Measurements from ENCODE around the gene WWC1. TPM values are rescaled to one million over a fixed set of nuclear protein-coding genes. Genes with fewer than 3 reads are reported as not detected.

Gene WWC1
- total RNA-seq, 1 experiment from 2014 or later = 52.6 TPM

DNA sequence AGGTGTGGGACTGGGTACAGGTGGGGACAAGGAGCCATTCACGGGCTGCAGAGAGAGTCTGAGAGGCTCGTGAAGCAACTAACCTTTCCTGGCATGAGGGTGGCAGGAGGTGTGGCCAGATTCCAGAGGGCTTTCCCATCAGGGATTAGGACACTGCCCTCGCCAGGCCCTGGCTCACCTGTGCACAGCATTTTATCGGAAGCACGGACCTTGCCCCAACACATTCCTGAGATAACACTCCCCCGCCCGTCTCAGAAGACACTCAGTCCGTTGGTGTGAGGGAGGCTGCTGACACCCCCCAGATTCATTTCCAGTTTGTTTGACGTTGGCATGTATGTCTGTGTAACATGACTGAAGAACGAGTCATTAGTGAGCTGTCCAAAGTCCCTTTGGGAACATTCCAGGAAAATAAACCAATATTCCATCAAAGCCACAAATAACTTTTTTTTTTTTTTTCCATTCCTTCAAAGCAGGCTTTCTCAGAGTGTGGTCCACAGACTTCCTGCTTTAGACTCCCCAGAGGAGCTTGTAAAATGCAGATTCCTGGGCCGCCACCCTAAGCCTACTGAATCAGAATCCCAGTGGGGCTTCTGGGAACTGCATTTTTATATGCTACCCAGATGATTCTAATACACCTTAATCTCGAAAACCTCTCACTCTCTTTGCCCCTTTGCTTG is 23.4 kb downstream of the WWC1 start:
- peak overlapping the region; percentile 63 for H3K27ac ChIP-seq (ENCODE audit: low read depth, low read length)
- ChIA-PET CTCF (interaction anchor here (0.8 to 2.0 kb wide), 4 partner anchors 10 to 22 kb away, joined by 3 to 6 read pairs (median 4); no protein-coding TSS in a partner anchor), POLR2A (interaction anchor here (1.4 kb wide), 1 partner anchor 10 kb away, joined by 4 read pairs; no protein-coding TSS in a partner anchor), RAD21 (ENCODE audit: low non-redundant PET in 1 of 2, low total read pairs in 2 of 2, uncharacterized antibody in 2 of 2, unreplicated experiment in 2 of 2) (no interaction called here)
- DNase-seq (ENCODE audit: low read depth, low spot score) (peak; percentile 86), ATAC-seq (peak; percentile 83)
- peak overlapping the region in 1 of 2 experiments; percentile 37; a peak in 3 of 4 replicates for H3K4me3 ChIP-seq (replicated peaks in 1 of 2; ENCODE audit: low read depth in 1 of 2, low read length in 2 of 2)
- intact Hi-C loops (cut with micrococcal nuclease) = loop anchor here (1.0 kb wide), 1 partner anchor 13 kb away; no protein-coding TSS in a partner anchor
- peak overlapping the region; percentile 55 for H3K9ac ChIP-seq (ENCODE audit: low read length)
- no peak overlapping the region for H2AFZ ChIP-seq (ENCODE audit: low read depth, low read length, poor library complexity, severe bottlenecking)
- no peaks in the 10 kb centered on the region for H4K20me1 ChIP-seq (ENCODE audit: insufficient read depth)
- H3K27me3 ChIP-seq (ENCODE audit: insufficient read depth, low read length) = no peaks in the 10 kb centered on the region
- peak overlapping the region; percentile 80 for H3K4me2 ChIP-seq (ENCODE audit: low read length)
- no peaks in the 10 kb centered on the region for H3K9me2 ChIP-seq (ENCODE audit: insufficient read depth)
- H3K36me3 ChIP-seq (ENCODE audit: control insufficient read depth in 1 of 2, insufficient read depth in 2 of 2, low read length in 2 of 2) = no peaks in the 10 kb centered on the region
- BruUV-seq (replicated peaks) = no TSS peak
- H3K4me1 ChIP-seq (ENCODE audit: control insufficient read depth in 1 of 2, insufficient read depth in 2 of 2, low read length in 2 of 2) = peaks cover 69 to 80% of the 10 kb centered on the region in 2 experiments
- peak; percentile 78 for TF ChIP-seq FOSL1 (IDR thresholded peaks at IDR 0.05; ENCODE audit: low read depth)
- TF ChIP-seq EZH2phosphoT487 (IDR thresholded peaks at IDR 0.05; ENCODE audit: borderline replicate concordance) = no peak
- TF ChIP-seq, protein P1, sequence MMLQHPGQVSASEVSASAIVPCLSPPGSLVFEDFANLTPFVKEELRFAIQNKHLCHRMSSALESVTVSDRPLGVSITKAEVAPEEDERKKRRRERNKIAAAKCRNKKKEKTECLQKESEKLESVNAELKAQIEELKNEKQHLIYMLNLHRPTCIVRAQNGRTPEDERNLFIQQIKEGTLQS (IDR thresholded peaks at IDR 0.05) = no peak
- TF ChIP-seq, protein P2, sequence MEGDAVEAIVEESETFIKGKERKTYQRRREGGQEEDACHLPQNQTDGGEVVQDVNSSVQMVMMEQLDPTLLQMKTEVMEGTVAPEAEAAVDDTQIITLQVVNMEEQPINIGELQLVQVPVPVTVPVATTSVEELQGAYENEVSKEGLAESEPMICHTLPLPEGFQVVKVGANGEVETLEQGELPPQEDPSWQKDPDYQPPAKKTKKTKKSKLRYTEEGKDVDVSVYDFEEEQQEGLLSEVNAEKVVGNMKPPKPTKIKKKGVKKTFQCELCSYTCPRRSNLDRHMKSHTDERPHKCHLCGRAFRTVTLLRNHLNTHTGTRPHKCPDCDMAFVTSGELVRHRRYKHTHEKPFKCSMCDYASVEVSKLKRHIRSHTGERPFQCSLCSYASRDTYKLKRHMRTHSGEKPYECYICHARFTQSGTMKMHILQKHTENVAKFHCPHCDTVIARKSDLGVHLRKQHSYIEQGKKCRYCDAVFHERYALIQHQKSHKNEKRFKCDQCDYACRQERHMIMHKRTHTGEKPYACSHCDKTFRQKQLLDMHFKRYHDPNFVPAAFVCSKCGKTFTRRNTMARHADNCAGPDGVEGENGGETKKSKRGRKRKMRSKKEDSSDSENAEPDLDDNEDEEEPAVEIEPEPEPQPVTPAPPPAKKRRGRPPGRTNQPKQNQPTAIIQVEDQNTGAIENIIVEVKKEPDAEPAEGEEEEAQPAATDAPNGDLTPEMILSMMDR (IDR thresholded peaks at IDR 0.05 in 2 of 3, conservative IDR thresholded peaks at IDR 0.05 in 1 of 3; ENCODE audit: borderline replicate concordance in 1 of 3, insufficient read depth in 1 of 3, low read depth in 2 of 3, low read length in 2 of 3) = peak in 1 of 3 experiments; percentile 1; a peak in 2 of 6 replicates
- TF ChIP-seq, protein P3, sequence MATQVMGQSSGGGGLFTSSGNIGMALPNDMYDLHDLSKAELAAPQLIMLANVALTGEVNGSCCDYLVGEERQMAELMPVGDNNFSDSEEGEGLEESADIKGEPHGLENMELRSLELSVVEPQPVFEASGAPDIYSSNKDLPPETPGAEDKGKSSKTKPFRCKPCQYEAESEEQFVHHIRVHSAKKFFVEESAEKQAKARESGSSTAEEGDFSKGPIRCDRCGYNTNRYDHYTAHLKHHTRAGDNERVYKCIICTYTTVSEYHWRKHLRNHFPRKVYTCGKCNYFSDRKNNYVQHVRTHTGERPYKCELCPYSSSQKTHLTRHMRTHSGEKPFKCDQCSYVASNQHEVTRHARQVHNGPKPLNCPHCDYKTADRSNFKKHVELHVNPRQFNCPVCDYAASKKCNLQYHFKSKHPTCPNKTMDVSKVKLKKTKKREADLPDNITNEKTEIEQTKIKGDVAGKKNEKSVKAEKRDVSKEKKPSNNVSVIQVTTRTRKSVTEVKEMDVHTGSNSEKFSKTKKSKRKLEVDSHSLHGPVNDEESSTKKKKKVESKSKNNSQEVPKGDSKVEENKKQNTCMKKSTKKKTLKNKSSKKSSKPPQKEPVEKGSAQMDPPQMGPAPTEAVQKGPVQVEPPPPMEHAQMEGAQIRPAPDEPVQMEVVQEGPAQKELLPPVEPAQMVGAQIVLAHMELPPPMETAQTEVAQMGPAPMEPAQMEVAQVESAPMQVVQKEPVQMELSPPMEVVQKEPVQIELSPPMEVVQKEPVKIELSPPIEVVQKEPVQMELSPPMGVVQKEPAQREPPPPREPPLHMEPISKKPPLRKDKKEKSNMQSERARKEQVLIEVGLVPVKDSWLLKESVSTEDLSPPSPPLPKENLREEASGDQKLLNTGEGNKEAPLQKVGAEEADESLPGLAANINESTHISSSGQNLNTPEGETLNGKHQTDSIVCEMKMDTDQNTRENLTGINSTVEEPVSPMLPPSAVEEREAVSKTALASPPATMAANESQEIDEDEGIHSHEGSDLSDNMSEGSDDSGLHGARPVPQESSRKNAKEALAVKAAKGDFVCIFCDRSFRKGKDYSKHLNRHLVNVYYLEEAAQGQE (IDR thresholded peaks at IDR 0.05; ENCODE audit: low read depth) = no peak
- TF ChIP-seq YY1 (IDR thresholded peaks at IDR 0.05; ENCODE audit: extremely low read depth, insufficient replicate concordance, low read depth, low read length) = no peak
- TF ChIP-seq EZH2 (IDR thresholded peaks at IDR 0.05) = no peak
- TF ChIP-seq SIN3A (IDR thresholded peaks at IDR 0.05; ENCODE audit: low read depth) = peak; percentile 81; the same call in 1 of the 2 replicates
- TF ChIP-seq, protein P4, sequence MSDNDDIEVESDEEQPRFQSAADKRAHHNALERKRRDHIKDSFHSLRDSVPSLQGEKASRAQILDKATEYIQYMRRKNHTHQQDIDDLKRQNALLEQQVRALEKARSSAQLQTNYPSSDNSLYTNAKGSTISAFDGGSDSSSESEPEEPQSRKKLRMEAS (IDR thresholded peaks at IDR 0.05) = peak; percentile 64
- TF ChIP-seq TCF7L2 (IDR thresholded peaks at IDR 0.05; ENCODE audit: borderline replicate concordance, extremely low read depth, insufficient read depth, insufficient read length) = no peak
- TF ChIP-seq ZNF274 (IDR thresholded peaks at IDR 0.05; ENCODE audit: low read depth, low read length) = no peak
- TF ChIP-seq EGR1 (IDR thresholded peaks at IDR 0.05; ENCODE audit: low read depth) = peak; percentile 57
- peak; percentile 83 for TF ChIP-seq SP1 (IDR thresholded peaks at IDR 0.05; ENCODE audit: low read depth)
- TF ChIP-seq ZFX (IDR thresholded peaks at IDR 0.05) = no peak
- peak; percentile 67 for TF ChIP-seq JUND (IDR thresholded peaks at IDR 0.05)
- no peak for TF ChIP-seq POLR2A (IDR thresholded peaks at IDR 0.05; ENCODE audit: borderline replicate concordance, extremely low read depth, insufficient read depth, insufficient read length)
- peak; percentile 12; the same call in 1 of the 2 replicates for TF ChIP-seq CEBPB (IDR thresholded peaks at IDR 0.05; ENCODE audit: low read depth)
- TF ChIP-seq POLR2AphosphoS5 (IDR thresholded peaks at IDR 0.05; ENCODE audit: low read depth, low read length) = peak; percentile 58
- peaks cover 87% of the 10 kb centered on the region for H3K79me2 ChIP-seq (ENCODE audit: insufficient read depth, low read length)
- no peaks in the 10 kb centered on the region for H3K9me3 ChIP-seq (ENCODE audit: control insufficient read depth in 1 of 2, insufficient read depth in 1 of 2, low read depth in 1 of 2, low read length in 2 of 2)
